Body of pancreas (tissue), 4 donors: ENCODE results near the gene COPE. TPM values are rescaled to one million over a fixed set of nuclear protein-coding genes. Genes with fewer than 3 reads are reported as not detected.

Source experiments
- ATAC-seq: fragments of 150-250 bp; one replicate; pipeline ENCODE4 v1.9.1; 2016
- DNase-seq, 4 donors: peaks; one replicate each; pipeline ENCODE4 v3.0.0-alpha.2; 2019
- H3K27ac ChIP-seq, 4 donors: fragments of 200-600 bp; sonication (generic); 1 replicate in 3 of 4; 2 replicates in 1 of 4; pipeline versions ENCODE4 v1.5.1 to v1.6.1; 2016 to 2019; ENCODE audit warnings: mild to moderate bottlenecking in 1 of 4, mixed read lengths in 1 of 4, moderate library complexity in 1 of 4
- H3K27me3 ChIP-seq, 2 donors: fragments of 200-600 bp; sonication (generic); one replicate each; pipeline ENCODE4 v1.6.0; 2016; ENCODE audit warnings: mild to moderate bottlenecking in 1 of 2
- H3K36me3 ChIP-seq, 2 donors: fragments of 200-600 bp; sonication (generic); replicated peaks in 1 of 2; 2 replicates each; pipeline ENCODE4 v1.5.1; 2016; ENCODE audit warnings: low read depth in 2 of 2; ENCODE audit not compliant: insufficient read depth in 1 of 2
- H3K4me1 ChIP-seq: fragments of 200-600 bp; sonication (generic); one replicate; pipeline ENCODE4 v1.6.0; 2016
- H3K4me3 ChIP-seq, 2 donors: fragments of 200-600 bp; sonication (generic); 1 replicate in 1 of 2; 2 replicates in 1 of 2; pipeline ENCODE4 v1.5.1; 2016 to 2019
- H3K9me3 ChIP-seq, 3 donors: fragments of 200-600 bp; sonication (generic); 1 replicate in 2 of 3; 2 replicates in 1 of 3; pipeline ENCODE4 v1.5.1; 2016
- POLR2A ChIP-seq, 3 donors: fragments of 450-650 bp; IDR thresholded peaks; one replicate each; pipeline ENCODE4 v1.6.1; 2016; ENCODE audit warnings: antibody characterized with exemption in 3 of 3, mild to moderate bottlenecking in 2 of 3
- WGBS, 2 donors: methylation state at CpG; one replicate each; pipeline ENCODE4 v1.1.5; 2017; 5-methylcytosine and 5-hydroxymethylcytosine counted together
- intact Hi-C: fragments of 100-400 bp; cut with DNase I; formaldehyde crosslinking; loops from one replicate; pipeline ENCODE4 v1.15.1; 2023
- total RNA-seq, 2 donors: library from RNA; depleted of rRNA; stranded (reverse); fragments of >200 nt; gene quantifications; one replicate each; pipeline ENCODE4 v1.1.0, GENCODE V29; 2016
- TF ChIP-seq, protein P1 (sequence below), 7 experiments: fragments of 450-650 bp in 4 of 7; fragments of 200-600 bp in 3 of 7; sonication (generic) in 3 of 7; IDR thresholded peaks; one replicate each; pipeline ENCODE4 v1.5.1; 2016 to 2019; ENCODE audit warnings: antibody characterized with exemption in 7 of 7

COPE gene
- total RNA-seq, 2 donors from 2014 or later: 111 to 166 TPM

DNA sequence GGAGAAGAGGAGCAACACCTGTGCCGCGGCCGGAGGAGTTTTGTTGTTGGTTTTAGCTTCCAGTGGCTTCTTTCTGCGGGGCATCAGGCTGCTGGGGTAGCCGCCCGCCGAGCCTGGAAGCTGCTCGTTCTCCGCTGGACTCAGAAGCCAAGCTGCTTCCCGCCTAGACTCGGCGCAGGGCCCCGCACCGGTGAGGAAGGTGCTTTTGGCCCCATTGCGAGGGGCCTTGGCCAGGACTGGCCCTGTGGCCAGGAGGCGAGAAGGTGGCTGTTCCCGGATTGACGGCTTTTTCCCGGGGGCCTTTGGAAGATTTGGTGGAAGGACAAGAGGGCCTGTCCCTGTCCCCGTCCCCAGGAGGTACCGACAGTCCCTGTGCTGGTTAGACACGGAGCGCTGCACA, 52.0 kb downstream of the COPE start:
- peaks cover 17 to 37% of the 10 kb centered on the region in 2 donors for H3K36me3 ChIP-seq
- intact Hi-C loops: no loop called here
- no peak for TF ChIP-seq POLR2A (IDR thresholded peaks at IDR 0.05)
- TF ChIP-seq, protein P1, sequence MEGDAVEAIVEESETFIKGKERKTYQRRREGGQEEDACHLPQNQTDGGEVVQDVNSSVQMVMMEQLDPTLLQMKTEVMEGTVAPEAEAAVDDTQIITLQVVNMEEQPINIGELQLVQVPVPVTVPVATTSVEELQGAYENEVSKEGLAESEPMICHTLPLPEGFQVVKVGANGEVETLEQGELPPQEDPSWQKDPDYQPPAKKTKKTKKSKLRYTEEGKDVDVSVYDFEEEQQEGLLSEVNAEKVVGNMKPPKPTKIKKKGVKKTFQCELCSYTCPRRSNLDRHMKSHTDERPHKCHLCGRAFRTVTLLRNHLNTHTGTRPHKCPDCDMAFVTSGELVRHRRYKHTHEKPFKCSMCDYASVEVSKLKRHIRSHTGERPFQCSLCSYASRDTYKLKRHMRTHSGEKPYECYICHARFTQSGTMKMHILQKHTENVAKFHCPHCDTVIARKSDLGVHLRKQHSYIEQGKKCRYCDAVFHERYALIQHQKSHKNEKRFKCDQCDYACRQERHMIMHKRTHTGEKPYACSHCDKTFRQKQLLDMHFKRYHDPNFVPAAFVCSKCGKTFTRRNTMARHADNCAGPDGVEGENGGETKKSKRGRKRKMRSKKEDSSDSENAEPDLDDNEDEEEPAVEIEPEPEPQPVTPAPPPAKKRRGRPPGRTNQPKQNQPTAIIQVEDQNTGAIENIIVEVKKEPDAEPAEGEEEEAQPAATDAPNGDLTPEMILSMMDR (IDR thresholded peaks at IDR 0.05): no peak
- no peaks in the 10 kb centered on the region for H3K27me3 ChIP-seq
- 89 to 92% methylated on average over 12 to 21 of the region's 23 CpGs for WGBS, 2 donors
- no peak overlapping the region for H3K27ac ChIP-seq
- no peaks in the 10 kb centered on the region for H3K9me3 ChIP-seq
- H3K4me3 ChIP-seq: no peak overlapping the region
- no peak for DNase-seq
- ATAC-seq: no peak
- H3K4me1 ChIP-seq: no peaks in the 10 kb centered on the region

DNA sequence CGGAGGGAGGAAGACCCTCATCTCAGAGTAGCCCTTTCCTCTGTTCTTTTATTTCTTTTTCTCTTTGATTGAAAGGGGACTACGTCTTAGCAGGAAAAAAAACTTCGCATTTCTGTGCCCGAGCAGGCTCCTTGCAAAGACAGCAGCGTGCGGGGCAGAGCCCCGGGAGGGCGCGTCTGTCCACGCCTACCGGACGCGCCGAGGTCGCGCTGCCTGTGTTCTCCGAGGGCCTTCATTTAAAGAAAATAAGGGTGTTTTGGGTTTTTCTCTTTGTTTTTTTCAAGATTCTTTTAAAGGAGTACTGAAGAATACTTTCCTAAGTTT, 52.4 kb downstream of the COPE start:
- H3K36me3 ChIP-seq: peaks cover 21 to 40% of the 10 kb centered on the region in 2 donors
- H3K27me3 ChIP-seq: no peaks in the 10 kb centered on the region
- H3K27ac ChIP-seq: no peak overlapping the region
- DNase-seq (no peak), ATAC-seq (no peak)
- H3K4me3 ChIP-seq: no peak overlapping the region
- 86 to 90% methylated on average over 17 of the region's 17 CpGs for WGBS, 2 donors
- H3K9me3 ChIP-seq: no peaks in the 10 kb centered on the region
- intact Hi-C loops: no loop called here
- TF ChIP-seq, protein P1 (IDR thresholded peaks at IDR 0.05): peak in 2 of 7 experiments; percentile 0 to 2
- TF ChIP-seq POLR2A (IDR thresholded peaks at IDR 0.05): no peak
- no peaks in the 10 kb centered on the region for H3K4me1 ChIP-seq

DNA sequence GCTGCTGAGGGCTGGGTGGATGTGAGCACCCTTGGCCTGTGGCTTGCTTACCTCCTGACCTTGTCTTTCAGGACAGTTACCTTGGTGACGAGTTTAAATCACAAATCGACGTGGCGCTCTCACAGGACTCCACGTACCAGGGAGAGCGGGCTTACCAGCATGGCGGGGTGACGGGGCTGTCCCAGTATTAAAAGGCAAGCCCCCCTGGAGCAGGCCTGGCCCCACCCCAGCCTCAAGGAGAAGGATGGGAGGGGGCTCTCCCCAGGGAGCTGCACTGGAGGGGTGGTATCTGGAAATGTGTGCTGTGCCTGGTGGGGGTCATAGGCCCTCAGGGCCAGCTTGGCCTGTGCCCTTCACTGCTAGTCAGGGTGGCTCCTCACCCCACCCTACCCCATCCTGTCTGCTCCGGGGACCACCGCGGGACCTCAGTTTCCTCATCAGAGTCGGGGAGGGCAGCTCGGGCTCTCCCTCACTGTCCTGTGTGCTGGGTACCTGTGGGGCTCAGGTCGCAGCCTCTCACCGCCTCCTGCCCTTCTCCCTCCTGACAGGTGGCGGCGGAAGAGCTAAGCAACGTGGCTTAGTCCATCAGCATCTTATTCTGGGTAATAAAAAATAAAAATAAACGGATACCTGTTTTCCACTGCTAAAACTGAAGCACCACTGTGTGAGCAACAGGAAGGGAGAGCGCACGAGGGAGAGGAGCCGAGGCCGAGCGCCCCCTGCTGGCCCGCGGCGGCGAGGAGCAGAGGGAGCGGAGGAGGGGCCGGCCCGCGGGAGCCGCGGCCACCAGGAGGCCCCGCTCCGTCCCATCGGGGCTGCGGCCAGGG, 53.0 kb downstream of the COPE start:
- Histone ChIP-seq H3K4me3 (no peak overlapping the region), H3K9me3 (no peaks in the 10 kb centered on the region), H3K27me3 (no peaks in the 10 kb centered on the region), H3K27ac (no peak overlapping the region), H3K4me1 (no peaks in the 10 kb centered on the region), H3K36me3 (peaks cover 26 to 46% of the 10 kb centered on the region in 2 donors)
- peak in 3 of 4 donors; percentile 41 to 62 (median 44) for DNase-seq
- no peak for TF ChIP-seq POLR2A (IDR thresholded peaks at IDR 0.05)
- TF ChIP-seq, protein P1 (IDR thresholded peaks at IDR 0.05): peak; percentile 56 to 95 (median 78)
- peak; percentile 60 for ATAC-seq
- intact Hi-C loops: no loop called here
- WGBS, 2 donors: 40 to 49% methylated on average over 26 to 35 of the region's 38 CpGs

DNA sequence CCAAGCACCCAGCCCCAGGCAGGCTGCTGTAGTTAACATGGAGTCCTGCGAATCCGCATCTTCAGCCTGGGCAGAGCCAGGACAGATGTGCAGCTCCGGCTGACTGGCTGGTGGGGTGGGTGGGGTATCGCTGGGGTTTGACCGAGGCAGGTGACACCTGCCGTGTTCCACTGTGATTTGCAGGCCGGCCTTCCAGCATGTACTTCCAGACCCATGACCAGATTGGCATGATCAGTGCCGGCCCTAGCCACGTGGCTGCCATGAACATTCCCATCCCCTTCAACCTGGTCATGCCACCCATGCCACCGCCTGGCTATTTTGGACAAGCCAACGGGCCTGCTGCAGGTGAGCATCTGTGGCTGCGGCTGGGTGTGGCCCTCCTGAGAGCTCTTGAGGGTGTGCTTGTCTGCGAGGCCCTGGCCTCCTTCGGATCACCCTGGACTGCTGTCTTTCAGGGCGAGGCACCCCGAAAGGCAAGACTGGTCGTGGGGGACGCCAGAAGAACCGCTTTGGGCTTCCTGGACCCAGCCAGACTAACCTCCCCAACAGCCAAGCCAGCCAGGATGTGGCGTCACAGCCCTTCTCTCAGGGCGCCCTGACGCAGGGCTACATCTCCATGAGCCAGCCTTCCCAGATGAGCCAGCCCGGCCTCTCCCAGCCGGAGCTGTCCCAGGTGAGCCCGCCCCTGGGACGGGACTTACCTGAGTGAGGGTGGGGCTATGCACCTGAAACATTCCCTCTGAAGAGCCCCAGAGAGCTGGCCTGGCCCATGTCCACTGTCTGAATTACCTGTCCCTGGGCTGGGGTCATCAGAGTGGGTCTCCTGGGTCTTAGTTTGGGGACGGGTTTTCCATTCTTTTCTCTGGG, 53.8 kb downstream of the COPE start:
- Histone ChIP-seq H3K9me3 (no peaks in the 10 kb centered on the region), H3K4me3 (no peak overlapping the region), H3K27ac (no peak overlapping the region), H3K36me3 (peaks cover 35 to 54% of the 10 kb centered on the region in 2 donors), H3K4me1 (no peaks in the 10 kb centered on the region), H3K27me3 (no peaks in the 10 kb centered on the region)
- ATAC-seq (no peak), DNase-seq (no peak)
- TF ChIP-seq, protein P1 (IDR thresholded peaks at IDR 0.05): no peak
- TF ChIP-seq POLR2A (IDR thresholded peaks at IDR 0.05): no peak
- intact Hi-C loops: no loop called here
- 91 to 100% methylated on average over 7 to 27 of the region's 27 CpGs for WGBS, 2 donors
